ENCODE results near the gene KLRB1. TPM values are rescaled to one million over a fixed set of nuclear protein-coding genes. Genes with fewer than 3 reads are reported as not detected.
"Not testable (repeated sequence)": the region's sequence is repeated elsewhere in the genome, so short reads cannot be mapped to it uniquely, and the experiment has no call there.

The KLRB1 gene
- polyA plus RNA-seq, 1 donor (not counting 4 experiments of a cell fraction or from before 2014, with no cell fraction given) = not detected

GRCh38 chr12:9605483-9605882, 2.2 kb downstream of the KLRB1 start:
- TF ChIP-seq, protein P1, sequence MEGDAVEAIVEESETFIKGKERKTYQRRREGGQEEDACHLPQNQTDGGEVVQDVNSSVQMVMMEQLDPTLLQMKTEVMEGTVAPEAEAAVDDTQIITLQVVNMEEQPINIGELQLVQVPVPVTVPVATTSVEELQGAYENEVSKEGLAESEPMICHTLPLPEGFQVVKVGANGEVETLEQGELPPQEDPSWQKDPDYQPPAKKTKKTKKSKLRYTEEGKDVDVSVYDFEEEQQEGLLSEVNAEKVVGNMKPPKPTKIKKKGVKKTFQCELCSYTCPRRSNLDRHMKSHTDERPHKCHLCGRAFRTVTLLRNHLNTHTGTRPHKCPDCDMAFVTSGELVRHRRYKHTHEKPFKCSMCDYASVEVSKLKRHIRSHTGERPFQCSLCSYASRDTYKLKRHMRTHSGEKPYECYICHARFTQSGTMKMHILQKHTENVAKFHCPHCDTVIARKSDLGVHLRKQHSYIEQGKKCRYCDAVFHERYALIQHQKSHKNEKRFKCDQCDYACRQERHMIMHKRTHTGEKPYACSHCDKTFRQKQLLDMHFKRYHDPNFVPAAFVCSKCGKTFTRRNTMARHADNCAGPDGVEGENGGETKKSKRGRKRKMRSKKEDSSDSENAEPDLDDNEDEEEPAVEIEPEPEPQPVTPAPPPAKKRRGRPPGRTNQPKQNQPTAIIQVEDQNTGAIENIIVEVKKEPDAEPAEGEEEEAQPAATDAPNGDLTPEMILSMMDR (optimal IDR thresholded peaks at IDR 0.05 in 1 of 3, IDR thresholded peaks at IDR 0.05 in 1 of 3, conservative IDR thresholded peaks at IDR 0.05 in 1 of 3; ENCODE audit: extremely low read depth in 1 of 3, insufficient read depth in 2 of 3, low read length in 3 of 3) = no peak
- TF ChIP-seq EZH2 (IDR thresholded peaks at IDR 0.05; ENCODE audit: low read length) = no peak
- no peaks in the 10 kb centered on the region for H4K20me1 ChIP-seq (ENCODE audit: control insufficient read depth, extremely low read depth, insufficient read depth, low read length)
- H3K9me1 ChIP-seq (ENCODE audit: control insufficient read depth, extremely low read depth, insufficient read depth, low read length) = no peaks in the 10 kb centered on the region
- DNase-seq (ENCODE audit: low read depth, low spot score) (no peak), FAIRE-seq (no peak)
- H3K4me3 ChIP-seq (ENCODE audit: control insufficient read depth in 2 of 3, extremely low read depth in 1 of 3, insufficient read depth in 2 of 3, low read depth in 1 of 3, low read length in 3 of 3) = no peak overlapping the region
- H3K4me2 ChIP-seq (ENCODE audit: control insufficient read depth, extremely low read depth, insufficient read depth, low read depth, low read length) = no peak overlapping the region
- no peak overlapping the region for H3K27ac ChIP-seq (ENCODE audit: control insufficient read depth, insufficient read depth, low read length)
- no peak overlapping the region for H3K9ac ChIP-seq (ENCODE audit: control insufficient read depth, extremely low read depth, insufficient read depth, low read length)
- no peaks in the 10 kb centered on the region for H3K36me3 ChIP-seq (ENCODE audit: control insufficient read depth in 2 of 2, extremely low read depth in 1 of 2, insufficient read depth in 2 of 2, low read length in 2 of 2)
- H3K27me3 ChIP-seq (ENCODE audit: control insufficient read depth, extremely low read depth, insufficient read depth, low read length) = no peaks in the 10 kb centered on the region
- H3K4me1 ChIP-seq (ENCODE audit: control insufficient read depth, extremely low read depth, insufficient read depth, low read length) = no peaks in the 10 kb centered on the region
- no peaks in the 10 kb centered on the region for H3K9me3 ChIP-seq (ENCODE audit: control insufficient read depth, low read depth, low read length)
- no peaks in the 10 kb centered on the region for H3K79me2 ChIP-seq (ENCODE audit: control insufficient read depth, insufficient read depth, low read length)
- H2AFZ ChIP-seq (ENCODE audit: control insufficient read depth, low read length) = no peak overlapping the region
- dilution Hi-C loops (cut with MboI; ENCODE audit: extremely low pct_ligation_motif_present, low sequenced_read_pairs) = no loop called here

DNA sequence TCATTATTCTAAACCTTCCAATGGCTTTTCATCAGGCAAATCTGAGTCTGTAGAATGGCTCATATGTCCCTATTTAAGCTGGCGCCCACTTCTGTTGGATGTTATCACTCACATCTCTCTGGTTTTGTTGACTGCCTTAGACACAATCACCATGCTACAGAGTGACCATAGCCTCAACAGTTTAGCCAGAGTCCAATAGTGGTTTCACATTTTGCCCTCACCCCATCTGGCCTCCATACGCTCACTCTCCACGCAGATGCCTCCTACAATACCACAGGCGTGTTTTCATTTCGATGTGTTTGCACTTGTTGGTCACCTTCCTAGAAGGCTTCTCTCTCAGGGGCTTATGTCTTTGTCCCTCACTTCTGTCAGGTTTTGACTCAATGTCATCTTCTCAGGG, 3.4 kb downstream of the KLRB1 start:
- H3K9me3 ChIP-seq (ENCODE audit: control insufficient read depth, low read depth, low read length) = no peaks in the 10 kb centered on the region
- H3K79me2 ChIP-seq (ENCODE audit: control insufficient read depth, insufficient read depth, low read length) = no peaks in the 10 kb centered on the region
- no peak overlapping the region for H3K4me2 ChIP-seq (ENCODE audit: control insufficient read depth, extremely low read depth, insufficient read depth, low read depth, low read length)
- H3K9me1 ChIP-seq (ENCODE audit: control insufficient read depth, extremely low read depth, insufficient read depth, low read length) = no peaks in the 10 kb centered on the region
- TF ChIP-seq EZH2 (IDR thresholded peaks at IDR 0.05; ENCODE audit: low read length) = no peak
- TF ChIP-seq, protein P1 (optimal IDR thresholded peaks at IDR 0.05 in 1 of 3, IDR thresholded peaks at IDR 0.05 in 1 of 3, conservative IDR thresholded peaks at IDR 0.05 in 1 of 3; ENCODE audit: extremely low read depth in 1 of 3, insufficient read depth in 2 of 3, low read length in 3 of 3) = no peak
- H3K9ac ChIP-seq (ENCODE audit: control insufficient read depth, extremely low read depth, insufficient read depth, low read length) = no peak overlapping the region
- H2AFZ ChIP-seq (ENCODE audit: control insufficient read depth, low read length) = no peak overlapping the region
- H3K4me3 ChIP-seq (ENCODE audit: control insufficient read depth in 2 of 3, extremely low read depth in 1 of 3, insufficient read depth in 2 of 3, low read depth in 1 of 3, low read length in 3 of 3) = no peak overlapping the region
- no peak for DNase-seq (ENCODE audit: low read depth, low spot score)
- H3K36me3 ChIP-seq (ENCODE audit: control insufficient read depth in 2 of 2, extremely low read depth in 1 of 2, insufficient read depth in 2 of 2, low read length in 2 of 2) = no peaks in the 10 kb centered on the region
- H3K27ac ChIP-seq (ENCODE audit: control insufficient read depth, insufficient read depth, low read length) = no peak overlapping the region
- H3K27me3 ChIP-seq (ENCODE audit: control insufficient read depth, extremely low read depth, insufficient read depth, low read length) = no peaks in the 10 kb centered on the region
- no peaks in the 10 kb centered on the region for H4K20me1 ChIP-seq (ENCODE audit: control insufficient read depth, extremely low read depth, insufficient read depth, low read length)
- dilution Hi-C loops (cut with MboI; ENCODE audit: extremely low pct_ligation_motif_present, low sequenced_read_pairs) = no loop called here
- H3K4me1 ChIP-seq (ENCODE audit: control insufficient read depth, extremely low read depth, insufficient read depth, low read length) = no peaks in the 10 kb centered on the region
- FAIRE-seq = no peak

DNA sequence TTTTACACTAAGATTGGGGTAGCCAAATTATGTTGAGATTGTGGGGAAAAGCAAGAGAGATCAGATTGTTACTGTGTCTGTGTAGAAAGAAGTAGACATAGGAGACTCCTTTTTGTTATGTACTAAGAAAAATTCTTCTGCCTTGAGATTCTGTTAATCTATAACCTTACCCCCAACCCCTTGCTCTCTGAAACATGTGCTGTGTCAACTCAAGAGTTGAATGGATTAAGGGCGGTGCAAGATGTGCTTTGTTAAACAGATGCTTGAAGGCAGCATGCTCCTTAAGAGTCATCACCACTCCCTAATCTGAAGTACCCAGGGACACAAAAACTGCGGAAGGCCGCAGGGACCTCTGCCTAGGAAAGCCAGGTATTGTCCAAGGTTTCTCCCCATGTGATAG, 7.3 kb downstream of the KLRB1 start:
- H3K9ac ChIP-seq (ENCODE audit: control insufficient read depth, extremely low read depth, insufficient read depth, low read length); H3K4me2 ChIP-seq (ENCODE audit: control insufficient read depth, extremely low read depth, insufficient read depth, low read depth, low read length); H3K27me3 ChIP-seq (ENCODE audit: control insufficient read depth, extremely low read depth, insufficient read depth, low read length); H3K4me3 ChIP-seq (ENCODE audit: control insufficient read depth in 2 of 3, extremely low read depth in 1 of 3, insufficient read depth in 2 of 3, low read depth in 1 of 3, low read length in 3 of 3); H3K36me3 ChIP-seq (ENCODE audit: control insufficient read depth in 2 of 2, extremely low read depth in 1 of 2, insufficient read depth in 2 of 2, low read length in 2 of 2); H3K9me1 ChIP-seq (ENCODE audit: control insufficient read depth, extremely low read depth, insufficient read depth, low read length); H2AFZ ChIP-seq (ENCODE audit: control insufficient read depth, low read length); FAIRE-seq; H3K27ac ChIP-seq (ENCODE audit: control insufficient read depth, insufficient read depth, low read length); H3K4me1 ChIP-seq (ENCODE audit: control insufficient read depth, extremely low read depth, insufficient read depth, low read length); H3K9me3 ChIP-seq (ENCODE audit: control insufficient read depth, low read depth, low read length); H4K20me1 ChIP-seq (ENCODE audit: control insufficient read depth, extremely low read depth, insufficient read depth, low read length); dilution Hi-C loops (cut with MboI; ENCODE audit: extremely low pct_ligation_motif_present, low sequenced_read_pairs); H3K79me2 ChIP-seq (ENCODE audit: control insufficient read depth, insufficient read depth, low read length); DNase-seq (ENCODE audit: low read depth, low spot score): not testable (repeated sequence)
